Stimulated activated naive B cell treated with anti-CD40 and anti-IgM and Interleukin-4, amounts not matched to agents 10 μg/mL and 1 μg/mL and 100 μg/mL, for 72 hours (primary cell): ENCODE measurements around the gene LMF1.
A peak's percentile ranks its signal among the peaks of the same experiment; 100 is the strongest.

Experiments
- ATAC-seq, 2 donors: fragments of 150-1000 bp; cut with Tn5 transposase; replicated peaks; 2 replicates each; pipeline ENCODE4 v1.10.0; 2021; ENCODE audit warnings: moderate library complexity in 1 of 2
- DNase-seq: peaks from one replicate; pipeline ENCODE4 v3.0.0; 2021
- H3K27ac Mint-ChIP-seq: one replicate; pipeline ENCODE4 v1.8.0; 2022; ENCODE audit warnings: mild to moderate bottlenecking, mixed read lengths
- H3K27me3 Mint-ChIP-seq, 2 donors: one replicate each; pipeline ENCODE4 v1.8.0; 2022; ENCODE audit warnings: mixed read lengths in 2 of 2
- H3K36me3 Mint-ChIP-seq, 2 donors: one replicate each; pipeline ENCODE4 v1.8.0; 2022; ENCODE audit warnings: mixed read lengths in 2 of 2, mild to moderate bottlenecking in 1 of 2
- H3K4me1 Mint-ChIP-seq, 2 donors: one replicate each; pipeline ENCODE4 v1.8.0; 2022; ENCODE audit warnings: mixed read lengths in 2 of 2, mild to moderate bottlenecking in 1 of 2
- H3K4me3 Mint-ChIP-seq, 2 donors: one replicate each; pipeline ENCODE4 v1.8.0; 2022; ENCODE audit warnings: mild to moderate bottlenecking in 2 of 2, mixed read lengths in 2 of 2, moderate library complexity in 1 of 2
- H3K9me3 Mint-ChIP-seq, 2 donors: one replicate each; pipeline ENCODE4 v1.8.0; 2022; ENCODE audit warnings: mixed read lengths in 2 of 2, mild to moderate bottlenecking in 1 of 2

The LMF1 gene

DNA sequence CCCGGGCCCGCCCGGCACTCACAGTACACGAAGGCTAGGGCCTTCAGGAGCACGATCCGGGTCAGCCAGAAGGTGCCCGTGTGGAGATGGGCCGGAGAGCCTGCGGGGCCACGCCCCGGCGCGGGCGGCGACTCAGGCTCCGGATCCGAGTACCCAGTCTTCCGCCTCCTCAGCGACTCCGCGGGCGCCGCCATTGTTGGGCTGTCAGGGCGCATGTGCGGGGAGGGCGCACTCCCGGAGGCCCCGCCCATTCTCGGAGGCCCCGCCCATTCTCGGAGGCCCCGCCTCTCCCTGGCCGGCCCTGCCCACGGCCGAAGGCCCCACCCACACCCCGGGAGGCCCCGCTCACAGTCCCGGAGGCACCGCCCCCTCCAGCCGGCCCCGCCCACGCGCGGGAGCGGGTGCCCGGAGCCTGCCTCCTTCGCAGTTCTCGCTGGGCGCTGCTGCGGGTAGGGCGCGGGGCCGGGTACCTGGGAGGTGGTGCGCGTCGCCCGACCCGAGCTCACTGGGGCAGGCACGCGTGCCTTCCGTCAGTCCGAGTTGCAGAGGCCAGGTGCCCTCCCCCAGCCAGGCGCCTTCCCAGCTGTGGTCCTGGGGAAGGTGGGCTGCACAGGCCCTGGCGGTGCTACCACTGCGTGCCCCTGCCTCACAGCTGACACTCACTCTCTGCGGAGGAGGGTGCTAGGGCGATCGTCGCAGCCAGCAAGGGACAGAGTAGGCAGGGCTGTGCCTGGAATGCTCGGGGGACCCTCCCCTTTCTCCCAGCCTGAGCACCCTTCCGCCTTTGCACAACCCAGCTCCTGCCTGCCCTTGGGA lies at the start of gene LMF1:
LMF1 (minus strand) TSS at position 219 of the 816 bp plus-strand sequence; CDS start at position 215, 4 bp downstream.
- Mint-ChIP-seq H3K9me3 (peaks cover 3 to 7% of the 10 kb centered on the region in 2 donors), H3K36me3 (peaks cover 13 to 15% of the 10 kb centered on the region in 2 donors), H3K27me3 (peaks cover 4 to 9% of the 10 kb centered on the region in 2 donors), H3K4me1 (peaks cover 0 to 17% of the 10 kb centered on the region in 2 donors), H3K4me3 (peak within 1 kb of the TSS; percentile 74 to 87), H3K27ac (peak within 1 kb of the TSS; percentile 65)
- ATAC-seq, result peak; percentile 88 to 90
- peak; percentile 95 for DNase-seq

DNA sequence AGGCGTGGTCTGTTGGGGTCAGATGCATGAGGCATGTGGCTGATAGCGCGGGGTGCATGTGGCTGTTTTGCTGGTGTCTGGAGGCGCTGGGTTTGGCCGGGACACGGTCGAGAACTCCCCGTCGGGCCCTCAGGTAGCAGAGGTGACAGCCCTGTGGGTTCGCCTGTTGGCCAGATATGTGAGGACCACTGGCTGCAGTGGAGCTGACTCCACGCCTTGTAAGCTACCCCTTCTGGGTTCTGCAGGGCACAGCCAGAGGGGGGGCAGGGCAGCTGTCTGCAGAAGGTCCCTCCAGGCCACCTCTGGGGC lies 49.3 kb upstream of the LMF1 start:
- no peak for DNase-seq
- Mint-ChIP-seq H3K9me3 (no peaks in the 10 kb centered on the region), H3K27me3 (peaks cover 6 to 14% of the 10 kb centered on the region in 2 donors), H3K4me3 (no peak overlapping the region), H3K4me1 (no peaks in the 10 kb centered on the region), H3K27ac (no peak overlapping the region), H3K36me3 (no peaks in the 10 kb centered on the region)
- ATAC-seq, result no peak

DNA sequence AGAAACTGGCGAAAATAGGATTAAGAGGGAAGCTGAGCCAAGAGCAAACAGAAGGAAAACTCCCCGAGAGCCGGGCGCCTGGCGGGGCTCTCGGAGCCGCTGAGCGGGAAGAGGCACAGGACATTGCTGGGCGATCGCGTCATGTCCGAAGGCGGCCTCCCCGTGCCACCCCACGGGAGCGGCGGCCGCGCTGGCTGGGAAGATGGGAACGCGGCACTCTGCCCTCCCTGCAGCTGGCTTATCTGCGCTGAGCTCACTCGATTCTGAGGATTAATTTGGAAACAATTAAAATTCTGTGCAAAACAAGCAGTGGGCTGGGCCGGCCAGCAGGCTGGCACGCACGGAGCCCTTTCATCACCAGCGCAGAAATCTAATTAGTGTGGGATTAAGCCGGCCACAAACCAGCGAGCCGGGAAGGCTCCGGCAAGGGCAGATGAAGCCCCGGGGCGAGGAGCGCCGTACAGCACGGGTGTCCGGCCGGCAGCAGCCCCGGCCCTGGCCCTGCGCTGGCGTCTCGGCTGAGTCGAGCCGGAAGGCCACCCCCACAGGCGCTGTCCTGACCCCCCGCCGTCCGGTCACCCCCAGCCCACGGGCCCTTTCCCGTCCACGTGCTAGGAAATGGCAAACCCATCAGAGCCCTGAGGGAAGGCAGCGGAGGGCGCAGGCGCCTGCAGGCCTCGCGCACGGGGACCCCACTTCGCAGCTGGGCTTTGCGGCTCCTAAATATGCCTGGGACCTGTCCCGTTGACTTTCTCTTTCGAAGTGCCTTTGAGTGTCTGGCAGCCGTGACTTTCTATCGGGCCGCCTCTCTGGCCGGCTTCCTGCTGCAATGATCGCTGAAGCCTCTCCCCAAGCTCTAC lies 48.7 kb upstream of the LMF1 start:
- Mint-ChIP-seq H3K4me3 (no peak overlapping the region), H3K4me1 (no peaks in the 10 kb centered on the region), H3K27ac (no peak overlapping the region), H3K9me3 (no peaks in the 10 kb centered on the region), H3K36me3 (no peaks in the 10 kb centered on the region), H3K27me3 (peaks cover 6 to 14% of the 10 kb centered on the region in 2 donors)
- DNase-seq (no peak), ATAC-seq (no peak)

DNA sequence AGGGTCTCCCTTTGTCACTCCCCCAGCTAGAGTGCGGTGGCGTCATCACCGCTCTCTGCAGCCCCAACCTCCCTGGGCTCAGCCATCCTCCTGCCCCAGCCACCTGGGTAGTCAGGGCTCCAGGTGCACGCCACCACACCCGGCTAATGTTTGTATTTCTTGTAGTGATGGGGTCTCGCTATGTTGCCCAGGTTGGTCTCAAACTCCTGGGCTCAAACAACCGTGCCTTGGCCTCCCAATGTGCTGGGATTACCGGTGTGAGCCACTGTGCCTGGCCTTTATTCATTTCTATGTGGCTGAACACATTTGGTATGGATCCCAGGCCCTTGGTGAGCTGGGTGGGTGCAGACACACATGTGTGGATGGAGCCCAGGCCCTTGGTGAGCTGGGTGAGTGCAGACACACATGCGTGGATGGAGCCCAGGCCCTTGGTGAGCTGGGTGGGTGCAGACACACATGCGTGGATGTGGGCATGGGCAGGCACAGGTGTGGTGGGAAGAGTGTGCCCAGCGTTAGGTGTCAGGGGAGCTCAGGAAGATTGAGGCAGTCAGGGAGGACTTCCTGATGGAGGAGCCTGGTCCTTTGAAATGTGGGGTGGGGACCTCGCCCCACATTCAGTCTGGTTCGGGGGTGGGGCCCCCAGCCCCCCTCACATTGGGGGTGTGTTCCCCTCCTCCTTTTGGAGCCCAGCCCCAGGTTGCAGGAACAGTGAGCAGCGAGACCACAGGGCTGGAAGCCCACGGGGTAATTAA lies 47.8 kb upstream of the LMF1 start:
- ATAC-seq (no peak), DNase-seq (no peak)
- no peaks in the 10 kb centered on the region for H3K9me3 Mint-ChIP-seq
- no peak overlapping the region for H3K4me3 Mint-ChIP-seq
- no peaks in the 10 kb centered on the region for H3K36me3 Mint-ChIP-seq
- H3K27me3 Mint-ChIP-seq, result peaks cover 6 to 14% of the 10 kb centered on the region in 2 donors
- no peak overlapping the region for H3K27ac Mint-ChIP-seq
- H3K4me1 Mint-ChIP-seq, result no peaks in the 10 kb centered on the region

DNA sequence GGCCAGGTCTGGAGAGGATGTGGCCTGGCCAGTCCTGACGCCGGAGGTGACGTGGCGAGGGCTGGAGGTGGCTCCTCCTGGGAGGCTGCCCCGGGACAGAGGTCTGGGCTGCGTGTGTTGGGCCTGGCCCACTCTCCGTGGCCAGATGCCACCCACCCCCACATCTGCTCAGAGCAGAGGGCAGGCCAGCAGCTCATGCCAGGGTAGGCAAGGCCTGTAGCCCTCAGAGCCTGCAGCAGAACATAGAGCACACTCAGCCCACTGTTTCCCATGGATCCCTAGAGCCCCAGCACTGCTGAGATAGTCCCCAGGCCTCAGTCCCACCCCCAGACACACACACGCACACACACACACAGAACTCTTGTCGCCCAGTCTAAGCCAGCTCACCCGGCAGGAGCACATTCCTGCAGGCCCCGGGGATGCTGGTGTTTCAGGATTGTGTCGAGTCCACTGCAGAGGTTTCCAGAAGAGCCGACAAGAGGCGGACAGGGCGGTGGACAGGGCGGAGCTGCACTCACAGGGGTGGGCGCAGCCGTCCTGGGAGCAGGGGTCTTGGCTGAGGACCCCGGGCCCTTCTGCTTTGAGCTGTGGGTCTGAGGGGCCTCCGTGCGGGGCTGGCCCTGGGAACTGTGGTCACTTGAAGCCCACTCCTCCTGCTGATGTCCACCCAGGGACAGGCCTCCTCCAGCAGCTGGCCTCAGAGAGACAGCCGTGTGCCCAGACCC lies 44.1 kb upstream of the LMF1 start:
- H3K9me3 Mint-ChIP-seq, result no peaks in the 10 kb centered on the region
- peaks cover 9 to 12% of the 10 kb centered on the region in 2 donors for H3K27me3 Mint-ChIP-seq
- no peaks in the 10 kb centered on the region for H3K36me3 Mint-ChIP-seq
- no peaks in the 10 kb centered on the region for H3K4me1 Mint-ChIP-seq
- no peak overlapping the region for H3K27ac Mint-ChIP-seq
- DNase-seq (no peak), ATAC-seq (no peak)
- H3K4me3 Mint-ChIP-seq, result no peak overlapping the region

DNA sequence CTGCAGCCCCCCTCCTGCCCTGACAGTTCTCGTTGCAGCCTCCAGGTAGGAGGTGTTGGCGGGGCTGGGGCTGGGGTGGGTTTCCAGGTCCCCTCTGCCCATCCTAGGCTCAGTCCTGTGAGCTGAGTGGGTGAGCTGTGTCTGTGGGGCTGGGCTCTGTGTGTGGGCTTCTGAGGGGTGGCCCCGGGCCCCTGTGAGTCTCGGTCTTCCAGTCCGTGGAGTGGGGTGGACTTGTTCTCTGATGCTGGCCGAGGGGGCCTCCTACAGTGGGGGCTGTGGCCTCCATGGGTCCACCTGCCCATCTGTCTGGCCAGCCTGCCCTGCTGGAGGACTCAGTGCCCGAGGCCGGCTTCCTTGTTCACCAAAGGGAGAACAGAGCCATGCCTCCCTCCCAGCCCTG lies 43.4 kb upstream of the LMF1 start:
- ATAC-seq (no peak), DNase-seq (no peak)
- Mint-ChIP-seq H3K4me3 (no peak overlapping the region), H3K36me3 (no peaks in the 10 kb centered on the region), H3K27ac (no peak overlapping the region), H3K9me3 (no peaks in the 10 kb centered on the region), H3K27me3 (peaks cover 16 to 19% of the 10 kb centered on the region in 2 donors), H3K4me1 (no peaks in the 10 kb centered on the region)

DNA sequence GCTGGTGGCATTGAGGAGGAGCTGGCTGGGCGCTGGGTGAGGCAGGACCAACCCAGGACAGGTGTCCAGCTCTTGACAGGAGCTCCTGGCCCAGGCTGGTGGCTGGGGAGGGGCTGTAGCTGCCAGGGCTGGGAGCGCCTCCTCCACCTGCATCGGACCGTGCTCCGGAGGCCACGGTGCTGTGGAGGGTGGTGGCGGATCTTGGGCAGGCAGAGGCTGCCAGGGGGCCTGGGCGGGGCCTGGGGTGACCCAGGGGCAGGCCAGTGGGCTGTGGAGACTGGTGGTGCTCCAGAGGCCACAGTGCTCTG lies 42.8 kb upstream of the LMF1 start:
- ATAC-seq (no peak), DNase-seq (no peak)
- Mint-ChIP-seq H3K4me1 (no peaks in the 10 kb centered on the region), H3K36me3 (no peaks in the 10 kb centered on the region), H3K4me3 (no peak overlapping the region), H3K9me3 (no peaks in the 10 kb centered on the region), H3K27ac (no peak overlapping the region), H3K27me3 (peaks cover 15 to 20% of the 10 kb centered on the region in 2 donors)

DNA sequence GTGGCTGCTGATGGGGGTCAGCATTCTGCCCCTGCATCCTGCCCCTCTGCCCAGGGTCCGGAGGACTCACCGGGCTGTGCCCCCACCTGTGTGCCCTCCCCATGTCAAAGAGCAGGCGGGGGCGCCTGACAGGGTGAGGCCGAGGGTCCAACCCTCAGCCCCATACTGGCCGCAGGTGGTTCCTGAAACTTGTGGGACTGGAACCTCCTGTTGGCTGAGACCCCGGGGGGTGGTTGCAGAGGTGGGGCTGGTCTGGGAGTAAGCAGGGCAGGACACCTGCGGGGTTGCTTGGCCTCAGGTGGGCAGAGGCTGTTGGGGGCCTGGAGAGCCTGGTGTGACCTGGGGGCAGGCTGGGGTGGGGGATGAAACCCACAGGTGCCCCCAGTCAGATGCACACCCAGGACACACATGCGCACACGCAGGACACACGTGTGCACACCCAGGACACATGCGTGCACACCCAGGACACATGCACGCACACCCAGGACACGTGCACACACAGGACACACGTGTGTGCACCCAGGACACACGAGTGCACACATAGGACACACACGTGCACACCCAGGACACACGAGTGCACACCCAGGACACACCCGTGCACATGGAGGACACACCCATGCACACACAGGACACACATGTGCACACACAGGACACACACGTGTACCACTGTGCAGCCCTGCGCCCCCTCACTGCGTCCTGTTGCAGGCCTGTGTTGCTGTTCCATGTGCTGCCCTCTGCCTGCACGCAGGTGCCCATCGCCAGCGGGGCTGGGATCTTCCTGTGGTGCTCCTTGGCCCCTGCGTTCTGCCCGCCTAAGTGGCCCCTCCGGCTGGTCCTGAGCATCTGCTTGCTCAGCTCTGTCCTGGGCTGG lies 42.2 kb upstream of the LMF1 start:
- Mint-ChIP-seq H3K4me1 (no peaks in the 10 kb centered on the region), H3K36me3 (no peaks in the 10 kb centered on the region), H3K27ac (no peak overlapping the region), H3K27me3 (peaks cover 16 to 22% of the 10 kb centered on the region in 2 donors), H3K4me3 (no peak overlapping the region), H3K9me3 (no peaks in the 10 kb centered on the region)
- DNase-seq, result no peak
- ATAC-seq, result no peak

DNA sequence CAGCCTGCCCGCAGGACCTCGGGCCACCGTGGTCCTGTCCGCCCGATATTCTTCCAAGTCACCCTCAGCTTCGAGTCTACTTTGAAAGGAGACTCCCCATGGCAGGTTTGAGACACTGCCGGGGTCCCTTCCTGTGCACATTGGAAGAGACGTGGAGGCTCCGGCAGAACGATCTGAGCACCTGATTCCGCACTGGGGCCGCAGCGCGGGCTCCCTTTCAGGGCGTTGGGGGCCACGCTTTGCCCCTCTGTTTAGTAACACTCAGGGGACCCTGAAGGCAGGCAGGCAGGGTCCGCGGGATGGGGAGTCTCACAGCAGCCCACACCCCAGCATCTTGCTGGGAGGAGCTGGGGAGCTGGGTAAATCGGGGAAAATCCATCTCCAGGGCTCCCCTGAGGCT lies 41.4 kb upstream of the LMF1 start:
- Mint-ChIP-seq H3K36me3 (no peaks in the 10 kb centered on the region), H3K4me1 (no peaks in the 10 kb centered on the region), H3K9me3 (no peaks in the 10 kb centered on the region), H3K27ac (peak overlapping the region; percentile 34), H3K4me3 (no peak overlapping the region), H3K27me3 (peaks cover 16 to 22% of the 10 kb centered on the region in 2 donors)
- DNase-seq (no peak), ATAC-seq (no peak)

DNA sequence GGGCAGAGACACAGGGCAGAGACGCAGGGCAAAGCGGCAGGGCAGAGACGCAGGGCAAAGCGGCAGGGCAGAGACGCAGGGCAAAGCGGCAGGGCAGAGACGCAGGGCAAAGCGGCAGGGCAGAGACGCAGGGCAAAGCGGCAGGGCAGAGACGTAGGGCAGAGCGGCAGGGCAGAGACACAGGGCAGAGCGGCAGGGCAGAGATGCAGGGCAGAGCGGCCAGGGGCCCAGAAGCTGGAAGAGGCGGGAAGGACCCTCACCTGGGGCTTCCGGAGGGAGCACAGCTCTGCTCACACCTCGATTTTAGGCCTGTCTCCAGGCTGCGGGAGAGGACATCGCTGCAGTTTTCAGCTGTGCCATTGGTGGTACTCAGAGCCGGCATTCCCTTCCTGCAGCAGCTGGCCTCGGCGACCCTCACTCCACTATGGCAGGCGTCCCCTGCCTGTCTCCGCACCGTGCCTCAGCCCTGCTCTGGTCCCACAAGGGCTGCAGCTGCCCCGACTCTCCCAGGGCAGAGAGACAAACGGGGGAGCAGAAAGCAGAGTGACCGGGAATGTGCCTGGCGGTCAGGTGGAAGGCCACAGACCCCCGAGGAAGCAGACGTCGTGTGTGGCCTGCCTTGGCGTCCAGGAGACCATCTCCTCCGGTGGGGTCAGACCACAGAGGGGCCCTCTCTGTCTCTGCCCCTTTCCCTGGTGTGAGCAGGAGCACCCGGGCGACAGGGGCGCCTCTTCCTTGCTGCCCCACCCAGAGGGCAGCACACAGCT lies 40.7 kb upstream of the LMF1 start:
- H3K4me1 Mint-ChIP-seq, result no peaks in the 10 kb centered on the region
- no peak overlapping the region for H3K4me3 Mint-ChIP-seq
- H3K36me3 Mint-ChIP-seq, result no peaks in the 10 kb centered on the region
- H3K9me3 Mint-ChIP-seq, result no peaks in the 10 kb centered on the region
- H3K27me3 Mint-ChIP-seq, result peaks cover 16 to 22% of the 10 kb centered on the region in 2 donors
- no peak for ATAC-seq
- no peak for DNase-seq
- no peak overlapping the region for H3K27ac Mint-ChIP-seq

DNA sequence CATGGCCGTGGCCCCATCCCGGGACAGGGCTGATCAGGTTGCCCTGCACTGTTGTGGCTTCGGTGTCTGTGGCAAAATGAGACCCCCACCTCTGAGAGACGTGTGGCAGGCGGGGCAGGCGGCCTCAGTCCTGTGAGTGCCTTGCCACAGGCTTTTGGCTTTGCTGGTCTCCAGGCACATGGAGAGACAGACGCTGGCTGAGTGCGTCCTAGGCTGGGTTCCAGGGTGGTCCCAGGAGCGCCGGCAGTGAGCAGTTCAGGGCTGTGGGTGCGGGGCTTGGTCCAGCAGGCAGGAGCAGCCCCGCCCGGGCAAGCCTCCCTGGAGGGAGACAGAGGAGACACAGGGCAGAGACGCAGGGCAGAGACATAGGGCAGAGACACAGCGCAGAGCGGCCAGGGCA lies 40.0 kb upstream of the LMF1 start:
- H3K27me3 Mint-ChIP-seq, result peaks cover 16 to 22% of the 10 kb centered on the region in 2 donors

DNA sequence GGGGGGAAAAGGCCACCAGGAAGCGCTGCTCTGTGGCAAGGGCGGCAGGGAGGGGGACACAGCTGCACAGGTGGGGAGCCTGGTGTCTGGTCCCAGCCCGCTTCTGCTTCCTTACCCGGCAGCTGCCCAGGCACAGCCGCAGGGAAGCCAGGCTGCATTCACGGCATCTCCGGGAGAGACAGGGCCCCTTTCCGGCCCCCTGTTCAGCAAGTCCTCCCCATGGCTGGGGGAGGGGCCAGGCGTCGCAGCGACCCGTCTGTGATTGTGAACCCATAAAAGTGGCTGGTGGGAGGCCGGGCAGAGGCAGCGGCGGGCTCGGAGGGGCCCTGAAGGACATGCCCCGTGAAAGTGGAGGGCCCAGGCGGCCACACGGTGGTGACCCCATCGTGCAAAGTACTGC lies 39.5 kb upstream of the LMF1 start:
- no peaks in the 10 kb centered on the region for H3K36me3 Mint-ChIP-seq
- DNase-seq, result no peak
- H3K4me3 Mint-ChIP-seq, result no peak overlapping the region
- no peak for ATAC-seq
- no peak overlapping the region for H3K27ac Mint-ChIP-seq
- no peaks in the 10 kb centered on the region for H3K4me1 Mint-ChIP-seq
- peaks cover 16 to 22% of the 10 kb centered on the region in 2 donors for H3K27me3 Mint-ChIP-seq
- no peaks in the 10 kb centered on the region for H3K9me3 Mint-ChIP-seq

More for the DNA sequence above, 40.0 kb upstream of the LMF1 start:
- no peak for DNase-seq
- no peak overlapping the region for H3K4me3 Mint-ChIP-seq
- ATAC-seq, result no peak
- H3K27ac Mint-ChIP-seq, result no peak overlapping the region
- no peaks in the 10 kb centered on the region for H3K9me3 Mint-ChIP-seq
- no peaks in the 10 kb centered on the region for H3K36me3 Mint-ChIP-seq
- no peaks in the 10 kb centered on the region for H3K4me1 Mint-ChIP-seq
